ENCODE results near the gene ART5.
"Not testable (repeated sequence)": the region's sequence is repeated elsewhere in the genome, so short reads cannot be mapped to it uniquely, and the experiment has no call there.

ART5 gene

DNA sequence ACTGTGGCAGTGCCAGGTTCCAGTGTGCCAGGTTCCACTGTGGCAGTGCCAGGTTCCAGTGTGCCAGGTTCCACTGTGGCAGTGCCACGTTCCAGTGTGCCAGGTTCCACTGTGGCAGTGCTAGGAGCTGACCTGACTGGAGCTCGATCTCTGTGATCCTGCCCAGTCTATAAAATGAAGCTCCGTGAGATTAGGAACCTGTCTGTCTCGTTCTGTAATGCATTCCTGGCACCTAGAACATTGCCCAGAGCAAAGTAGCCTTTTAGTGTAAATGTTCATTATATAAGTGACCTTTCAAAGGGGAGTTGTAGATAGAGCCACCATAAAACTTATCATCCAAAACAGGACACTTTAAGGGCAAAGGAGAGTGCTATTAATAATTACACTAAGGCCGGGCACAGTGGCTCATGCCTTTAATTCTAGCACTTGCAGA is 36.0 kb downstream of the ART5 start:
- Histone ChIP-seq H3K4me1 (ENCODE audit: insufficient read depth, insufficient read length) (no peaks in the 10 kb centered on the region), H3K9me3 (ENCODE audit: insufficient read depth, low read length) (no peaks in the 10 kb centered on the region), H3K9ac (ENCODE audit: insufficient read length, low read depth) (no peak overlapping the region), H3K27me3 (ENCODE audit: insufficient read depth, insufficient read length) (no peaks in the 10 kb centered on the region), H3K36me3 (ENCODE audit: insufficient read depth, insufficient read length, low read length) (no peaks in the 10 kb centered on the region), H3K4me3 (ENCODE audit: insufficient read length, low read depth) (no peak overlapping the region)
- no peak for TF ChIP-seq ZNF274 (IDR thresholded peaks at IDR 0.05; ENCODE audit: low read depth, low read length)
- no peak for TF ChIP-seq YY1 (IDR thresholded peaks at IDR 0.05; ENCODE audit: insufficient read depth, insufficient read length)
- no peak for TF ChIP-seq SUZ12 (IDR thresholded peaks at IDR 0.05; ENCODE audit: extremely low read depth, insufficient read depth, insufficient read length)
- no peak for DNase-seq (ENCODE audit: low read depth, low spot score)

DNA sequence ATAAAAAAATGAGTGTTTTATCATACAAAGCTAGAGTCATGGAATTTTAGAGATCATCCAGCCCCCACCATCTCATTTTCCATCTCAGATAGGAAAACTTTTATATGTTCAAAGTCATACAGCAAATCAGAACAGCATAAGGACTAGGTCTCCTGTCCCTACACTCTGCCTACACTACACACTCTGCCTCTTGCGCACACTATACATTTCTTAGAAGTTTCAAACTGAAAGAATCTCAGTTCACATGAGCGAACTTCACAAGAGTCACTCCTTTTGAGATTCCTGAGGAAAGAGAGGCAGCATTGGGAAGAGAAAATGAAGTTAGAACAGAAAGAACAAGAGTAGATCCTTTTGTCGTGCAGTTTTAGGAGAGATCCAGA is 36.5 kb downstream of the ART5 start:
- Histone ChIP-seq H3K27me3 (ENCODE audit: insufficient read depth, insufficient read length) (no peaks in the 10 kb centered on the region), H3K4me1 (ENCODE audit: insufficient read depth, insufficient read length) (no peaks in the 10 kb centered on the region), H3K9ac (ENCODE audit: insufficient read length, low read depth) (no peak overlapping the region), H3K4me3 (ENCODE audit: insufficient read length, low read depth) (no peak overlapping the region), H3K9me3 (ENCODE audit: insufficient read depth, low read length) (no peaks in the 10 kb centered on the region), H3K36me3 (ENCODE audit: insufficient read depth, insufficient read length, low read length) (no peaks in the 10 kb centered on the region)
- TF ChIP-seq ZNF274 (IDR thresholded peaks at IDR 0.05; ENCODE audit: low read depth, low read length) (no peak), YY1 (IDR thresholded peaks at IDR 0.05; ENCODE audit: insufficient read depth, insufficient read length) (no peak), SUZ12 (IDR thresholded peaks at IDR 0.05; ENCODE audit: extremely low read depth, insufficient read depth, insufficient read length) (no peak)
- no peak for DNase-seq (ENCODE audit: low read depth, low spot score)

DNA sequence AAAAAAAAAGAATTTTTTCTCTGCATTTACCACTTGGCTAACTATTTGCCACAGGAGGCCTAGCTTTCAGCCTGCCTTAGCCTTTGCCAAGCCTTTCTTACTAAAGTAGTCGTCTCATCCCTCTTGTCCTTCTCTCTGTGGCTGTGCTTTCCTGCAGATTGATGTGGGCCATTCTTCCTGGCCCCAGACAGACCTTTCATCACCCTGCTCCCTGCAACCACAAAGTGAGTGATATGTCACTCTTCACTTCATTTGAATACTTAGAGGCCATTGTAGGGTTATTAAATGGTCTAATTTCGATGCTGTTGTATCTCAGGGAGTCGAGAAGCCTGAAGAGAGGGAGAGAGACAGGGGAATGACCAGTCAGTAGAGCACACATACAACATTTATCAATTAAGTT is 37.6 kb downstream of the ART5 start:
- no peak for TF ChIP-seq SUZ12 (IDR thresholded peaks at IDR 0.05; ENCODE audit: extremely low read depth, insufficient read depth, insufficient read length)
- TF ChIP-seq ZNF274 (IDR thresholded peaks at IDR 0.05; ENCODE audit: low read depth, low read length), result no peak
- TF ChIP-seq YY1 (IDR thresholded peaks at IDR 0.05; ENCODE audit: insufficient read depth, insufficient read length), result no peak
- no peaks in the 10 kb centered on the region for H3K36me3 ChIP-seq (ENCODE audit: insufficient read depth, insufficient read length, low read length)
- no peaks in the 10 kb centered on the region for H3K27me3 ChIP-seq (ENCODE audit: insufficient read depth, insufficient read length)
- no peak overlapping the region for H3K9ac ChIP-seq (ENCODE audit: insufficient read length, low read depth)
- no peaks in the 10 kb centered on the region for H3K4me1 ChIP-seq (ENCODE audit: insufficient read depth, insufficient read length)
- DNase-seq (ENCODE audit: low read depth, low spot score), result no peak
- no peaks in the 10 kb centered on the region for H3K9me3 ChIP-seq (ENCODE audit: insufficient read depth, low read length)
- no peak overlapping the region for H3K4me3 ChIP-seq (ENCODE audit: insufficient read length, low read depth)

DNA sequence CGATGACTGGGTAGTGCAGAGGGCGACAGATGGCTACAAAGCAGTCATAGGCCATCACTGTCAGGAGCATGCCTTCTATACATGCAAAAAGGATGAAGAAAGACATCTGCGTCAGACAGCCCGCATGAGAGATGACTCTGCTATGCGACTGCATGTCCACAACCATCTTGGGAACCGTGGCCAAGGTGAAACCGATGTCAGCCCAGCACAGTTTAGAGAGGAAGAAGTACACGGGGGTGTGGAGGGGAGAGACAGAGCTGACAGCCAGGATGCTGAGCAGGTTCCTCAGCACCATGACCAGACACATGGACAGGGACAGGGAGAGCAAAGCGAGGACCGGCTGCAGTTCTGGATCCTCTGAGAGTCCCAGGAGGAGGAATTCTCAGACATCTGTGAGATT is 41.6 kb downstream of the ART5 start:
- H3K4me1 ChIP-seq (ENCODE audit: insufficient read depth, insufficient read length); H3K9me3 ChIP-seq (ENCODE audit: insufficient read depth, low read length); H3K4me3 ChIP-seq (ENCODE audit: insufficient read length, low read depth); H3K9ac ChIP-seq (ENCODE audit: insufficient read length, low read depth); DNase-seq (ENCODE audit: low read depth, low spot score); H3K27me3 ChIP-seq (ENCODE audit: insufficient read depth, insufficient read length); H3K36me3 ChIP-seq (ENCODE audit: insufficient read depth, insufficient read length, low read length): not testable (repeated sequence)

DNA sequence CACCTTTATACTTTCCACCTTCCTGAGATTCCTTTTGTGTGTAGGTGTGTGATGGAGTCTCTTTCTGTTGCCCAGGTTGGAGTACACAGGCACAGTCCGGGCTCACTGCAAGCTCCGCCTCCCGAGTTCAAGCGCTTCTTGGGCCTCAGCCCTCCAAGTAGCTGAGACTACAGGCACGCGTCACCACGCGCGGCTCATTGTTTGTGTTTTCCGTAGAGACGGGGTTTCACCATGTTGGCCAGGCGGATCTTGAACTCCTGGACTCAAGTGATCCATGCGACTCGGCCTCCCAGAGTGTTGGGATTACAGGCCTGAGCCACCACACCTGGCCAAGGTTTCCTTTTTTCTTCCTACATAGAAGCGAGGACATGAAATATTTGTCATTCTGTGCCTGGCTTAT is 44.0 kb downstream of the ART5 start:
- H3K9me3 ChIP-seq (ENCODE audit: insufficient read depth, low read length); H3K4me3 ChIP-seq (ENCODE audit: insufficient read length, low read depth); H3K36me3 ChIP-seq (ENCODE audit: insufficient read depth, insufficient read length, low read length); DNase-seq (ENCODE audit: low read depth, low spot score); H3K27me3 ChIP-seq (ENCODE audit: insufficient read depth, insufficient read length); H3K4me1 ChIP-seq (ENCODE audit: insufficient read depth, insufficient read length); H3K9ac ChIP-seq (ENCODE audit: insufficient read length, low read depth): not testable (repeated sequence)

DNA sequence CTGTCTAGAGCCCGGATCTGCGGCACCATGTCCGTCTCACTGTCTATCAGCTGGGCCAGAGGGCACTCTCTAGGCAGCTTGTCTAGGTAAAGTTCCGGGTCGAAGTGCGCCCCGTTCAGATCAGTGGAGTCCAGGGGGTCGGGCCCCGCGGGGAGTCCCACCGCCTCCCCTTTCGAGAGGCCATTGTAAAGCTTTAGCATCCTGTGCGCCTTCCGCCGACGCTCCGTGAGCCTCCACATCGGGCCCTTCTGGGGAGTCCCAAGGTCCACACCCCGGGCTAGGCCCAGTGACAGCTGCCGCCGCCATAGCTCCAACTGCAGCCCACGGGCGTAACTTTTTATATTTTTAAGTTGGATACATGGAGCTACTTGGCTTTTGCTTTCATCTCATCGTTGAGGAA is 50.5 kb downstream of the ART5 start:
- H3K9me3 ChIP-seq (ENCODE audit: insufficient read depth, low read length); H3K4me1 ChIP-seq (ENCODE audit: insufficient read depth, insufficient read length); H3K4me3 ChIP-seq (ENCODE audit: insufficient read length, low read depth); DNase-seq (ENCODE audit: low read depth, low spot score); H3K9ac ChIP-seq (ENCODE audit: insufficient read length, low read depth); H3K36me3 ChIP-seq (ENCODE audit: insufficient read depth, insufficient read length, low read length); H3K27me3 ChIP-seq (ENCODE audit: insufficient read depth, insufficient read length): not testable (repeated sequence)

DNA sequence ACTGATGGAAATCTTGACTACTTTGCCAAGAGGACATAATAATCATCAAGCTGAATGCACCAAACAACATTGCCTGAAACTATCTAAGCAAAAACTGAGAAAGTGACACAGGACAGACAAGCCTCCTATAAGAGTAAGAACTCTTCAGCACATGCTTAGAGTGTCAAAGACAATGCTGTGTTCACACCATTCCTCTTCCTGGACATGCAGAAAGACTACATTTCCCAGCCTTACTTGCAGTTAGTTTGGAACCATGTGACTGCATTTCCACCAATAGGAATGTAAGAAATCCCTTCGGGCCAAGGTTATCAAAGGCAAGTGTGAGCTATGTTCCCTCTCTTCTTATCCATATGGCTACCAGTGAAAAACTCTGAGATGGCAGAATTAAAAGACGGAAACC is 51.6 kb downstream of the ART5 start:
- not testable (repeated sequence) for H3K9ac ChIP-seq (ENCODE audit: insufficient read length, low read depth); H3K4me1 ChIP-seq (ENCODE audit: insufficient read depth, insufficient read length); DNase-seq (ENCODE audit: low read depth, low spot score); H3K36me3 ChIP-seq (ENCODE audit: insufficient read depth, insufficient read length, low read length); H3K27me3 ChIP-seq (ENCODE audit: insufficient read depth, insufficient read length); H3K9me3 ChIP-seq (ENCODE audit: insufficient read depth, low read length); H3K4me3 ChIP-seq (ENCODE audit: insufficient read length, low read depth)

DNA sequence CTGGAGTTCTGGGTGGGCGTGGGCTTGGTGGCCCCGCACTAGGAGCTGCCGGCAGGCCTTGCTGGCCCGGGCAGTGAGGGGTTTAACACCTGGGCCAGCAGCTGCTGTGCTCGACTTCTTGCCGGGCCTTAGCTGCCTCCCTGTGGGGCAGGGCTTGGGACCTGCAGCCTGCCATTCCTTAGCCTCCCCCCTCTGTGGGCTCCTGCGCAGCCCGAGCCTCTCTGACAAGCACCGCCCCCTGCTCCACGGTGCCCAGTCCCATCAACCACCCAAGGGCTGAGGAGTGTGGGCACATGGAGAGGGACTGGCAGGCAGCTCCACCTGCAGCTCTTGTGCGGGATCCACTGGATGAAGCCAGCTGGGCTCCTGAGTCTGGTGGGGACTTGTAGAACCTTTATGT is 53.0 kb downstream of the ART5 start:
- DNase-seq (ENCODE audit: low read depth, low spot score); H3K36me3 ChIP-seq (ENCODE audit: insufficient read depth, insufficient read length, low read length); H3K9me3 ChIP-seq (ENCODE audit: insufficient read depth, low read length); H3K4me1 ChIP-seq (ENCODE audit: insufficient read depth, insufficient read length); H3K9ac ChIP-seq (ENCODE audit: insufficient read length, low read depth); H3K27me3 ChIP-seq (ENCODE audit: insufficient read depth, insufficient read length); H3K4me3 ChIP-seq (ENCODE audit: insufficient read length, low read depth): not testable (repeated sequence)

Data from NT2/D1 (cell line).